ENCODE measurements around the gene TMC8.

The TMC8 gene

DNA sequence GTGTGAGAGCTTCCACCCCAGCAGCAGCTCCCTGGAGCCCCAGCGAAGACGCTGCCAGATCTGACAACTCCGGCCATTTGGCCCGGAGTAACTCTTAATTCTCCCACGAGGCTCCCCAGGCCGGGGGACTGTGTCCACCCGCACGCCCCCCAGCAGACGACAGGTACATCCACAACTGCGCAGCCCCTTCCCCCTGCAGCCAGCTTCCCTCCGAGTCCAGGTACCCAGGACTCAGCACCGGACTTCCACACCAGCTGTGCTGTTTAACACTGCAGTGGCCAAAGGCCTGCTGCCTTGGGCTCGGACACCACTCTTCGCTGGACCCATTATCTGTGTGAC lies 45.0 kb downstream of the TMC8 start:
- TF ChIP-seq, protein P1, sequence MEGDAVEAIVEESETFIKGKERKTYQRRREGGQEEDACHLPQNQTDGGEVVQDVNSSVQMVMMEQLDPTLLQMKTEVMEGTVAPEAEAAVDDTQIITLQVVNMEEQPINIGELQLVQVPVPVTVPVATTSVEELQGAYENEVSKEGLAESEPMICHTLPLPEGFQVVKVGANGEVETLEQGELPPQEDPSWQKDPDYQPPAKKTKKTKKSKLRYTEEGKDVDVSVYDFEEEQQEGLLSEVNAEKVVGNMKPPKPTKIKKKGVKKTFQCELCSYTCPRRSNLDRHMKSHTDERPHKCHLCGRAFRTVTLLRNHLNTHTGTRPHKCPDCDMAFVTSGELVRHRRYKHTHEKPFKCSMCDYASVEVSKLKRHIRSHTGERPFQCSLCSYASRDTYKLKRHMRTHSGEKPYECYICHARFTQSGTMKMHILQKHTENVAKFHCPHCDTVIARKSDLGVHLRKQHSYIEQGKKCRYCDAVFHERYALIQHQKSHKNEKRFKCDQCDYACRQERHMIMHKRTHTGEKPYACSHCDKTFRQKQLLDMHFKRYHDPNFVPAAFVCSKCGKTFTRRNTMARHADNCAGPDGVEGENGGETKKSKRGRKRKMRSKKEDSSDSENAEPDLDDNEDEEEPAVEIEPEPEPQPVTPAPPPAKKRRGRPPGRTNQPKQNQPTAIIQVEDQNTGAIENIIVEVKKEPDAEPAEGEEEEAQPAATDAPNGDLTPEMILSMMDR (conservative IDR thresholded peaks at IDR 0.05), result no peak
- TF ChIP-seq ZFX (IDR thresholded peaks at IDR 0.05), result no peak
- H3K27ac ChIP-seq, result peak overlapping the region; percentile 71

DNA sequence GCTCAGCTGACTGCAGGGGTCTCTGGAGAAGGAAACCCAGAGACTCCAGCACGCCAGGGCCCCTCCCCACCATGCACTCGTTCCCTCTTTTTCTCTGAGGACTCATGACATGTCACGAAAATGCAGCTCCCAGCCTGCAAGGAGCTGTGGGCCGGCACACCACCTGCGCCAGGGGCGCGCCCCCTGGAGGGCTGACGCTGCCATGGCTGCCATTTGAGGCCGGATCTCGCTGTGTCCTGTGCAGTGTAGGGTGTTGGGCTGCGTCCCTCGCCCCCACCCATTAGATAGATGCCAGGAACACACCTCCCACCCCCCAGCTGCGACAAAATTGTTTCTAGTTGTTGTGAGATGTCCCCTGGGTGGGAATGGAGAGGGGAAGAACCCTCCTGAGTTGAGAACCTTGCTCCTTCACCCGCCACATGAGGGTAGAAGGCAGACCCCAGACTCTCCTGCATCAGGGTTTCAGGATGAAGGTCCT lies 46.0 kb downstream of the TMC8 start:
- no peak for TF ChIP-seq ZFX (IDR thresholded peaks at IDR 0.05)
- TF ChIP-seq, protein P1 (conservative IDR thresholded peaks at IDR 0.05), result no peak; the same call in 1 of the 2 replicates
- peak overlapping the region; percentile 71 for H3K27ac ChIP-seq

DNA sequence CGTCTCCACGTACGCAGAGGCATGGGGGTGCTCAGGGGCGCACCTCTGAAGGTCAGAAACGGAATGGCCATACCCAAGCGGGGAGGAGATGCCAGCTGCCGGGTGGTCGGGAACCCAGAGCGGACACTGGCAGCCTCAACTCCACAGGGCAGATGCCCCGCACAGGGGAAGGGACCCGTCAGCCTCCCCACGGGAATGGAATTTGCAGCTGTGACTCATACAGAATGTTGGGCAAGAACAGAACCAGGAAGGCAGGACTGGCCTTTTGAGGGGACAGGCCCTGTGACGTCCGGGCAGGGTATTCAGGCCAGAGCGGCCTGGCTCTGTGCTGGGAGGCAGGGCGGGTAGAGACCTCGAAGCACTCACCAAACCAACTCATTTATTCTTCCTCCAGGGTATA lies 48.8 kb downstream of the TMC8 start:
- H3K27ac ChIP-seq, result no peak overlapping the region; the same call in 1 of the 2 replicates
- no peak for TF ChIP-seq ZFX (IDR thresholded peaks at IDR 0.05)
- TF ChIP-seq, protein P1 (conservative IDR thresholded peaks at IDR 0.05), result no peak

- no peak for TF ChIP-seq ZFX (IDR thresholded peaks at IDR 0.05)
- TF ChIP-seq, protein P1 (conservative IDR thresholded peaks at IDR 0.05), result no peak
- no peak overlapping the region for H3K27ac ChIP-seq
These were observed 49.5 kb downstream of the TMC8 start for GRCh38 chr17:78180083-78180482.

GRCh38 chr17:78180508-78180907 lies 49.9 kb downstream of the TMC8 start:
- H3K27ac ChIP-seq, result no peak overlapping the region
- no peak for TF ChIP-seq ZFX (IDR thresholded peaks at IDR 0.05)
- TF ChIP-seq, protein P1 (conservative IDR thresholded peaks at IDR 0.05), result no peak

GRCh38 chr17:78182504-78182903 lies 51.9 kb downstream of the TMC8 start:
- H3K27ac ChIP-seq, result no peak overlapping the region
- TF ChIP-seq, protein P1 (conservative IDR thresholded peaks at IDR 0.05), result no peak
- TF ChIP-seq ZFX (IDR thresholded peaks at IDR 0.05), result no peak

- peak overlapping the region; percentile 92 for H3K27ac ChIP-seq
- TF ChIP-seq, protein P1 (conservative IDR thresholded peaks at IDR 0.05), result no peak
- no peak for TF ChIP-seq ZFX (IDR thresholded peaks at IDR 0.05)
These were observed 53.3 kb downstream of the TMC8 start for GRCh38 chr17:78183916-78184315.
